ENCODE results near the gene LYSET. TPM values are rescaled to one million over a fixed set of nuclear protein-coding genes. Genes with fewer than 3 reads are reported as not detected.

The LYSET gene, protein sequence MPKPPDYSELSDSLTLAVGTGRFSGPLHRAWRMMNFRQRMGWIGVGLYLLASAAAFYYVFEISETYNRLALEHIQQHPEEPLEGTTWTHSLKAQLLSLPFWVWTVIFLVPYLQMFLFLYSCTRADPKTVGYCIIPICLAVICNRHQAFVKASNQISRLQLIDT
- total RNA-seq, result 9.5 and 13.5 TPM in 2 replicates

DNA sequence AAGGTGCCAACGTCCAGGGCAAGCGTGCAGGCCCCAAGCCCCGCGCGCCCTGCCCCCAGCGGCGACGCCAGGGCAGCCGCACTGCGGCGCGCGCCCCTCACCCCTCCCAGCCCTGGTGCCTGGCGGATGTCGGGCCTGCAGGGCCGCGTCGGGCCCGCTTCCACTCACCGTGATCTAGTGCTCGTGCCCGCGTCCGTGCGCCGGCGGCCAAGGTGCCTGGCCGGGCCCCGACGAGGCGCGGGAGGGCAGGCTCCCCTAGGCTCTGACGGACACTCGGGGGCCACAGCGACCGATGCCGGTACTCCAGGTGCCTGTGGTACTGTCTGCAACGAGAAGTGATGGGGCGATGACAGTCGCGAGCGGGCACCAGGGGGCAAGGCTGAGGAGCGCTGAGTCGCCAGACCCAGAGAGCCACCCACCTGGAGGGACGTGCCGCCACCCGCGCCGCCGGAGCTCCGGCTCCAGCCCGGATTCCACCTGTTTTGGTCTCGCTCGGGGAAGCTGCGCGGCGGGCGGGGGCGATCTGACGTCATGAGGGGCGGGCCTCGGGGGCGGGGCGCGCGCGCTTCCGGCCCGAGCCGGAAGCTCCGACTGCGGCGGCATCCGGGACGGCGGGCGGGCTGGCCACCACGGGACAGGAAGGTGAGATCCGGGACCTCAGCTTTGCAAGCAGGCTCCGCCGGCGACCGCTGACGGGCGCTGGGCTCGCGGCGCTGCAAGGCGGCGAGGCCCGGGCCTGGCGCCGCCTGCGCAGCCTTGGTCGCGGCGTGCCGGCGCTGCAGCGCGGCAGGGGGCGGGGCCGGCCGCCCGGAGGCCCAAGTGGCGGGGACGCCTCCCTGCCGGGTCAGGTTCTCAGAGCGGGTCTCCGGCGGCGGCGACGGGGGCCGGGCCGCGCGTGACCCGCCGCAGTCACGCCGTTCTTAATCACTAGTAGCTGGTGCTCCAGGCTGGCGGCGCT lies at the start of gene LYSET, which contains the start of gene MOAP1:
LYSET (plus strand) TSS at position 927 of the 958 bp plus-strand sequence. CDS start 89 bp downstream, outside the sequence.
MOAP1 (minus strand) TSS at position 507 of the 958 bp plus-strand sequence. CDS start 655 bp downstream, outside the sequence.

DNA sequence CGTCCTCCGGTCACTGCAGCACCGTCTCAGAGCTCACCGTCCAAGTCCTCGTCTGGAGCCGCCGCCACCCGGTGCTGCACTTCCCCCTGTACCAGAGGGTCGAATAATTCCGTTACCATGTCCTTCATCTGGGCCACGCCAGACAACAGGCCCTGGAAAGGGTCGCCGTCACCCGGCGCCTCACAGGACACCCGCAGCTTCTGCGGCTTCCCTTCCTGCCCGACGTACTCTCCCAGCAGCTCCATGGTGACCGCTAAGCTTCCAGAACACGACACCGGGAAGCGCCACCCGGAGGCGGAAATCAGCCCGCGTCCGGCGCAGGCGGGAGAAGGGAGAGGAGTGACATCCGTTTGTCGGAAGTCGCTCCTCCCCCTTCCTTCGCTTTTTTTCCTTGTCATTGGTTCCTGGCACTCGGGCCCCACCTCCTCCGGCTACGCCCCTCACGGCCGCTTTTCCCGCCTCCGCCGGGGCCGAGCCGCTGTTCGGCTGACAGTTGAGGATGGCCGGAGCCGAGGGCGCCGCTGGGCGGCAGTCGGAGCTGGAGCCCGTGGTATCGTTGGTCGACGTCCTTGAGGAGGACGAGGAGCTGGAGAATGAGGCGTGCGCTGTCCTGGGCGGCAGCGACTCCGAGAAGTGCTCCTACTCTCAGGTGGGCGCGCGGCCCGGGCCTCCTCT lies 21.8 kb downstream of the LYSET start, which contains the start of the genes GON7 and UBR7:
GON7 (minus strand) TSS at position 273 of the 675 bp plus-strand sequence; CDS start at position 245, 28 bp downstream.
UBR7 (plus strand) TSS at position 464 of the 675 bp plus-strand sequence; CDS start at position 500, 36 bp downstream.

Other genes with a start within 250 kb of the LYSET start
- gene ITPK1, start 69.4 kb upstream of the LYSET start, total RNA-seq, result 45.3 and 50.6 TPM in 2 replicates
- gene MOAP1, start 420 bp upstream of the LYSET start, total RNA-seq, result 11.8 and 12.6 TPM in 2 replicates
- 9.8 and 13.0 TPM in 2 replicates for gene GON7, start 21.7 kb downstream of the LYSET start, total RNA-seq
- 13.1 and 24.5 TPM in 2 replicates for gene UBR7, start 21.9 kb downstream of the LYSET start, total RNA-seq
- 10.2 and 13.4 TPM in 2 replicates for gene BTBD7, start 147.7 kb downstream of the LYSET start, total RNA-seq
- not detected in 2 replicates for gene COX8C, start 161.9 kb downstream of the LYSET start, total RNA-seq
- gene UNC79, start 245.6 kb downstream of the LYSET start, total RNA-seq, result not detected in 2 replicates

Data from airway epithelial cell (primary cell).